ES-I3 (cell line): ENCODE results near the gene NEK7.

Source experiments
- H3K36me3 ChIP-seq: 2 replicates; pipeline ENCODE4 v1.6.1; 2013; ENCODE audit warnings: mild to moderate bottlenecking, low read length, control low read depth, moderate library complexity; ENCODE audit not compliant: insufficient read depth
- H3K4me1 ChIP-seq: 2 replicates; pipeline ENCODE4 v1.6.1; 2013; ENCODE audit warnings: mild to moderate bottlenecking, control low read depth, low read length; ENCODE audit not compliant: insufficient read depth
- H3K9ac ChIP-seq: 2 replicates; pipeline ENCODE4 v1.6.1; 2013; ENCODE audit warnings: low read depth, mild to moderate bottlenecking, low read length, moderate library complexity
- H3K9me3 ChIP-seq: 2 replicates; pipeline ENCODE4 v1.6.1; 2013; ENCODE audit warnings: mild to moderate bottlenecking, low read length, moderate library complexity; ENCODE audit not compliant: control insufficient read depth, insufficient read depth

Gene NEK7

DNA sequence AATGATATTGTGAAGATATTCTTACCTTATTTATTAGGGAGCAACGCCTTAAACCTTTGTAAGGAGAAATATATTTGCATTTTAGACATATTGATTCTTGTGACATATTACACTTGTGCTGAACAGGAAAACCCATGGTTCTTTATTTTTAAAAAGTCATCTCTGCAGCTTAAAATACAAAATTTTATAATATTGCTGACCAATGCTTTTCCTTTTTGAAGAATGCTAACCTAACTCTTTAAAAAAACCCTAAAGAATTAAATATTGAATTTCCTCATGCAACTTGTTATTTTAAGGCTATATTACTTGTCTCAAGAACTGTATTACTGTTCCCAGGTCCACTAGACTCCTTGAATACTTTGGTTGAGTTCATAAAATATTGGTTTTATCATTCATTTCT lies 99.0 kb downstream of the NEK7 start:
- peaks cover 10% of the 10 kb centered on the region; the same call in 1 of the 2 replicates for H3K4me1 ChIP-seq
- no peaks in the 10 kb centered on the region for H3K9me3 ChIP-seq
- H3K9ac ChIP-seq = no peak overlapping the region
- H3K36me3 ChIP-seq = no peaks in the 10 kb centered on the region

DNA sequence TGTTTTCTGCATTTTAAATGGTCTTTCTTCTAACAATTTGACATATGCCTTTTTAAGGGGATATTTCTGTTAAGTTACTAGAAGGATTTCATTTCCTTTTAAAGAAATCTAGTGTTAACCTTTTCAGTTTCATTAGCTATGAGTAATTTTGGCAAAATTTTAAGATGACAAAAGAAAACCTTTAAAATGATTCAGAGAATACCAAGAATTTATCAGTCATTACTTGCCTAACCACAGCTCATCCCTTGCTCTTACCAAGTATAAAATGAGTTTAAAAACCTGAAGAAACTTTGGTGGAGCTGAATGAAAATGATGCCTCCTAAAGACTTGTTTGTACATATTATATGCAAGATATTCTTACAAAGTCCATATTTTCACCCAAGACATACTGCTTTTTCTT lies 101.7 kb downstream of the NEK7 start:
- Histone ChIP-seq H3K9me3 (no peaks in the 10 kb centered on the region), H3K36me3 (no peaks in the 10 kb centered on the region), H3K4me1 (peaks cover 10% of the 10 kb centered on the region; the same call in 1 of the 2 replicates)

DNA sequence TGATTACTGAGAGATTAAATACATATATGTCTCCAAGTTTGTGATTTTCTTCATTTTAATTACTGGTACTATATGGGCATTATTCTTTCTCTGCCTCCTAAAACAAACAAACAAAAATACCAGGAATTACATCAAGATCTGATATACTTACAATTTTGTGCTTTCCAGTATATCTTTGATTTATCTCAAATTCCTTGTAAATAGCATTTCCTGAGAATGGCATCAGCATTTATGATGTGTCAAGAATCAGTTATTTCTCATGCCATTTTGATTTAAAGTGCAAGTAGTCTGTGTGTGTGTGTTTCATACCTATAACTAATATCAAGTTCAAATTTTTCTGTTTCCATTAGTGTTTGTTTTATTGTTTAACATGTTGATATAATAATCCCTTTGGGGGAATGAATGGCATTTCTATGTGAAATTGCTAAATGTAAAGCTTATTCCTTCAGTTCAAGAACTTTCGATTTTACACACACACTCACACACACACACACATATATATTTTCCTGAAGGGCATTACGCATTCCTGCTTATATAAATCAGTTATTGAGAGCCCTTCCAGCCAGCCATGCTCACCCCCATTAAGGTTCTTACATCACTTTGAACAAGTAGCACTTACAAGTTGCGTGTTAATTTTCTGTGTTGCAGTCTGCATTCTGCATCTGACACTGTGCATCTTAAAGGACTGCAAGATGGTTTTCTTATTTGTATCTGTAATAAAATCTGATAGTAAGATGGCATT lies 102.7 kb downstream of the NEK7 start:
- Histone ChIP-seq H3K36me3 (no peaks in the 10 kb centered on the region), H3K9me3 (no peaks in the 10 kb centered on the region), H3K9ac (no peak overlapping the region), H3K4me1 (peaks cover 10% of the 10 kb centered on the region; the same call in 1 of the 2 replicates)

More for the DNA sequence above, 101.7 kb downstream of the NEK7 start:
- H3K9ac ChIP-seq = no peak overlapping the region

DNA sequence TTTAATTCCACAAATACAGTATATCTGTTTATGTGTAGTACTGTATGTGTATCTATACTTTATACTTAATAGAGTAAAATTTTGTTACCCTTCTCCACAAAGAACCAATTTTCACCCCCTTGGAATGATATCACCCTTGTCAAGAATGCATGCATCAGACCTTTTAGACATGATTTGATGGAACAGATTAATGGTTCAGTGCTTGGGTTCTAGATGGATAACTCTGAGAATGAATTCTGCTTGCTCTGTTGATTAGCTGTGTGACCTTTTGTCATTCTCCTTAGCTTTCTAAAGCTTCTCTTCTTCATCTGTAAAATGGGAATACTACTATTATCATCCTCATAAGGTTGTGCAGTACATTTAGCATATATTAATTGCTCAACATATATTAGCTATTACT lies 105.1 kb downstream of the NEK7 start:
- H3K9me3 ChIP-seq = no peaks in the 10 kb centered on the region
- H3K4me1 ChIP-seq = no peaks in the 10 kb centered on the region
- H3K36me3 ChIP-seq = no peaks in the 10 kb centered on the region
- H3K9ac ChIP-seq = no peak overlapping the region

DNA sequence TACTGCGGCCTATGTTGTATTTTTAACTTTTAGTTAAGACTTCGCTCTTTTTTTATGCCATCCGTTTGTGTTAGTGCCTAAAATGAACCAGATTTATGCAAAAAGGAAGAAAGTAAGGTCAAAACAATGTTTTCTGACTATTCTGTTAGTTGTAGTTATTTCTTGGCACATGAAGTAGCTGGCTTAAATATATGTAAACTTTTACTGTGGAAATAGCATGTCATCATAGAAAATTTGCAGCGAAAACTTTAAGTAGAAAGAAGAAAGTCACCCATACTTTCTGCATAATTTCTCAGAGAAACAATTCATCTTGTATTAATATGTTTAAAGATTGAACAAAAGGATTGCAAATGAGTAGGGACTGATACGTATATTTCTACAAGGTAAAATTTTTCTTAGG lies 106.4 kb downstream of the NEK7 start:
- H3K9ac ChIP-seq = no peak overlapping the region
- H3K9me3 ChIP-seq = no peaks in the 10 kb centered on the region
- H3K4me1 ChIP-seq = no peaks in the 10 kb centered on the region
- H3K36me3 ChIP-seq = no peaks in the 10 kb centered on the region

DNA sequence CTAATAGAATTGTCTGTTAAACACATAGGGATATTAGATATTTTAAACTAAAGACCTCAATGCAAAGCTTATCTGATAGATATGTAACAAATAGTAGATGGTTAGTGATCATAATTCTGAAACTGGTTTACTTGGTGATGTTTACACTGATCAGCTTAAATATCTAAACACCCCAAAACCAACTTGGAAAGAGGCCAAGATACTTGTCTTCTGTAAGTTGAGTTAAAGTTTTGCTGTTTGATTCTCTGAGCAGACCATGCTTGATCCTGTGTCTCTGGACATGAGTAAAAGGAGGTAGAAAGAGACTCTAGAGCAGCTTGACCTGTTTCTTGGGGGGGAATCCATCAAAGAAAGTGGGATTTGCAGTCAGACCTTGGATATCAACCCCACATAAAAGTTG lies 107.5 kb downstream of the NEK7 start:
- Histone ChIP-seq H3K9ac (no peak overlapping the region), H3K4me1 (no peaks in the 10 kb centered on the region), H3K9me3 (no peaks in the 10 kb centered on the region), H3K36me3 (no peaks in the 10 kb centered on the region)

DNA sequence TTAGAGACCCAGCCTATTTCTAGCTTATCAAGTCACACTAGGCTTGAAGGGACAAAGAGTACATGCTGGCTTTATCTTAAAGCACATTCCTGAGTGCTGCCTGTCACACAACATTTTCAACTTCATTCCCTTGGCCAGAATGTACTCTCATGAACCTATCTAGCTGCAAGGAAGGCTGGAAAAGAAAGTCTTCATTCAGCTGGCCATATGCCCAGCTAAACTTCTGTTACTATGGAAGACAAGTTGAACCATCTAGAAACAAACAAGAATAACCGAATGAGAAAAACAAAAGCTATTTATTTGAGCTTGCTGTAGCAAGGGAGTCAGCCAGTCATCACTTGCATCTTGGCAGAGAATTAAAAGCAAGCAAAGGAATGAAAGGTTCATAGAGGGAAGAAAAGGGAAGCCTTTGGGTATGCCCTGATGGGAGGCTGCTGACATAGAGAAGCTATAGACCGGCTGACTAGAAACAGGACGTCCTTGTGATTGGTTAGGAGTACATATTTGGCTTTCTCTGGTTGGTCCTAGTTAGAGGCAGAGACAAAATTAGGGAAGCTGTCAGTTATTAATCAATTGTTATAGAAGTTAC lies 108.4 kb downstream of the NEK7 start:
- H3K36me3 ChIP-seq = no peaks in the 10 kb centered on the region
- no peaks in the 10 kb centered on the region for H3K9me3 ChIP-seq
- no peak overlapping the region for H3K9ac ChIP-seq
- H3K4me1 ChIP-seq = no peaks in the 10 kb centered on the region

DNA sequence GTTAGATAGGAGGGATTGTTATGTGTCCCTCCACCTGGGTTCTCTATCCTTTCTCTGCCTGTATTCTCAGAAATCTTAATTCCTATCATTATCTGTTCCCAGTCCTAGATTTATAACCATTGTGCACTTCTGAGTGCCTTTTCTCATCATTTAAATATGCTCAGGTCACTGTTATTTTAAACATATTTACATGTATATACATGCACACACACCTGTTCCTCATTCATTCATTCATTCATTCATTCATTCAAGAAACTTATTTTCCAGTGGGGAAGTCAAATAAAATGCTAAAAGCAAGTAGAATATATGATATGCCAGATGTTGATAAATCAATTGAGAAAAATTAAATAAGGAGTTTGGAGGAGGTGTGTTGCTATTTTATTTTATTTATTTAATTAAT lies 110.3 kb downstream of the NEK7 start:
- H3K9me3 ChIP-seq = no peaks in the 10 kb centered on the region
- H3K9ac ChIP-seq = no peak overlapping the region
- H3K36me3 ChIP-seq = no peaks in the 10 kb centered on the region
- no peaks in the 10 kb centered on the region for H3K4me1 ChIP-seq

DNA sequence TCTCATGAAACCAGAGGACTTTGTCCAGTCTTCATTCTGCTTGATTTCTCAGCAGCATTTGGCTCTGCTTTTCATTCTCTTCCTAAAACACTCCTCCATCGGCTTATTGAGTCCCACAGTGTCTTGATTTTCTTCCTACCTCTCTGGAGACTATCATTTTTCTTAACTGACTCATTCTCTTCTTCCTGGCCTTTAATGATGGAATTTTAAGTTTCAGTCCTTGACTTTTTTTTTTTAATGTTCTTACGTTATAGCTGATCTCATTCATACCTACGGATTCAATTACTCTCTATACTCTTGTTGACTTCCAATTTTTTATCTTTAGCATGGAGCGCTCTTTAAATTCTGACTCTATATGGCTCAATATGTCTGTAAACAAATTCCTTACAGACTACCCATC lies 111.1 kb downstream of the NEK7 start:
- H3K9ac ChIP-seq = no peak overlapping the region
- H3K36me3 ChIP-seq = no peaks in the 10 kb centered on the region
- H3K9me3 ChIP-seq = no peaks in the 10 kb centered on the region
- no peaks in the 10 kb centered on the region for H3K4me1 ChIP-seq

DNA sequence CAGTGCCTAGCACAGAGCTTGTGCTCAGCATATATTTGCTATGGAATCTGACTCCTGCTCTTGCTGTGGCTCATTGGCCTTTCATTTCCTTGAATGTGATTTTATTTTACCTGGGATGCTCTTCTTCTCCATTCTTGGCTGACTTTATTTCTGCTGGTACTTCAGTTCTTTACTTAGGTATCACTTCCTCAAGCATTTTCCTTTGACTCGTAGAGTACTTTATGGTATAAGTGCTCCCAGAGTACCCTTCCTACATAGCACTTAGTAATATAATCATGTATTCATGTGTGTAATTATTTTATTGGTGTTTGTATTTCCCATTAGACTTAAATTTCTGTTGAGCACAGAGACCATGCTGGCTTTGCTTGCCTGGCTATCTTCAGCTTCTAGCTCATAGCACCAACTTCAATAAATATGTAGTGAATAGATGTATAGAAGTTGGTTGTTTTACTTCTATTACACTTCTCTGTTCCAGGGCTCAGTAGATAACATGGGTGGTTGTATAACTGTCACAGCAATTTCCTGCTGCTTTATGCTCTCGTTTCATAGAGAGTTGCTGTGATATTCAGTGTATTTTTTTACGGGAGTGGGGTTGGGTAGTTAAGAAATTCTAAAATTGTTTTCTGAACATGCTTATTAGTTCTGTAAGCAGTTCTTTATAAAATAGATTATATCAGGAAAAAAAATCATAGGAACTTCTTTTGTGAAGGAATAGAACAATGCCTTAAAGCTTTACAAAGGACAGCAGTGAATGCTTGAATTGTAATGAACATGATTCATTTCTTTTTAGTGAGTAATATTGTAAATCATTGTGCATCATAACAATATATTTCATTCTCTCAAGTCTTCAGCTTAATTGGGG lies 112.2 kb downstream of the NEK7 start:
- no peaks in the 10 kb centered on the region for H3K36me3 ChIP-seq
- no peaks in the 10 kb centered on the region for H3K4me1 ChIP-seq
- H3K9ac ChIP-seq = no peak overlapping the region
- no peaks in the 10 kb centered on the region for H3K9me3 ChIP-seq

DNA sequence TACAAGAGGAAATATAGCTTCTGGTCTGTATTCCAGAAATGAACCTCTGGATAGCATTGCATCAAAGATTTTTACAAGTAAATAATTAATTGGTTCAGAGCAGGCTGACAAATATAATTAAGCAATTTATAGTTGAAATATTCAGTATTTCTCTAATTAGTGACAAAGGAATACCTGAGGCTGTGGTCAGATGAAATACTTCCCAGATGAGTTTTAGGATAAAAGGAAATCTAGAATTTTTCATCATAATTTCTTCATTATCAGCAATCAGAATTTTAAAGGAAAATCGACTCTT lies 112.8 kb downstream of the NEK7 start:
- no peaks in the 10 kb centered on the region for H3K9me3 ChIP-seq
- H3K4me1 ChIP-seq = no peaks in the 10 kb centered on the region
- H3K36me3 ChIP-seq = no peaks in the 10 kb centered on the region
- no peak overlapping the region for H3K9ac ChIP-seq

DNA sequence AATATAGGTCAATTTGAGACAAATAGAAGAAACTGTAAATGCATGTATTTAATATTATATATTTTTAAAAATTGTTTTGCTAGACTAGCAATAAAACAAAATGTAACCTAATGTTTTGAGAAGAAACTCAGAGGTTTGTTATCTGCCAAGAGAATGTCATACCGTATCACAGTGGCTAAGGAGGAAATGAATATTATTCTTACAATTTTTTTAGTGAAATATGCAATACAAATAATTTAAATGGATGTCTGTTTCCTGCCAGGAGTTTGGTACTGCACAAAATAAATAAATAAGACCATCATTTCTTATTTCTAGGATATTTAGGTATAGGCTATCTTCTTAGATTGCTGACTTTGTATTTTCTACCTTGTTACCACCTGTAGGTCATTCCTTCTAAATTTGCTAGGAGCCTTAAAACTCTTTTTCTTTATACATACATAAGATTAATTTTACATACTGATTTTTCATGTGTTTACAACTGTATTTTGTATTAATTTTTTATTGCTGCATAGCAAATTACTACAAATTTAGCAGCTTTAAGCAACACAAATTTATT lies 113.6 kb downstream of the NEK7 start:
- H3K4me1 ChIP-seq = no peaks in the 10 kb centered on the region

DNA sequence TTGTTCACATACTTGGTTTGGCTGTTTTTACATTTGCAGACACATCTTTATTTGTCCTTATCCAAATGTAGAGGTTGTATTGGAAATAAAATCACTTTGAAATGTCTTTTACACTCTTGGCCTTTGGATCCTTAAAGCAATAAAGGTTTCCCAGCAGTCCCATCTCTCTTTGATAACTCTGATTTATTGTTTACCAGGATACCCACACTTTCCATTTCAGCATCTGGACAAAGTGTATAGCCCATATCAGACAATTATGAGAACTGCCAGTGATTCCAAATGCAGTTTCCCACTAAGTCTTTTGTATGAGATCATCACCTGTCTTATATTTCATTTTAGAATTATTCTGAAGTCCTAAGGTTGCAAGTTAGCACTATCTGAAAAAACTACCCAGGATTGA lies 114.7 kb downstream of the NEK7 start:
- H3K9ac ChIP-seq = no peak overlapping the region
- H3K9me3 ChIP-seq = no peaks in the 10 kb centered on the region
- H3K4me1 ChIP-seq = no peaks in the 10 kb centered on the region
- H3K36me3 ChIP-seq = no peaks in the 10 kb centered on the region

More for the DNA sequence above, 113.6 kb downstream of the NEK7 start:
- H3K9ac ChIP-seq = no peak overlapping the region
- no peaks in the 10 kb centered on the region for H3K36me3 ChIP-seq
- no peaks in the 10 kb centered on the region for H3K9me3 ChIP-seq

DNA sequence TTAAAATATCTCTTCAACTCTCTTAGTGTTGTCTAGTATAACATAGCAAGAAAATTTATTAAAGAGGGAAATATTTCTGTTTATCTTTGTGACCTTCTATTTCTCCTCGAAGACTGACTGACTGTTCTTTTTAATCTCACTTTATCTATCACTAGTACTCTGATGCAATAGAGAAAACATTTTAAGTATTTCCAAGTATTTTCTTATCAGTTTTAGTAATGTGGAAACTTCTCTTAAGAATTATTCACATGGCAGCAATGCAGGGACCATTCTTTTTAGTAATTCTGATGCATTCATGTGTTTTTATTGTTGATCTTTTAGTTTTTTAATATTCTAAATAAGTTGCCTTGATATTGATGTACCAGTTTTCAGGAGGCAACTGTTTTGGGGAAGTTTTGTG lies 115.7 kb downstream of the NEK7 start:
- no peaks in the 10 kb centered on the region for H3K4me1 ChIP-seq
- no peaks in the 10 kb centered on the region for H3K36me3 ChIP-seq
- H3K9ac ChIP-seq = no peak overlapping the region
- no peaks in the 10 kb centered on the region for H3K9me3 ChIP-seq
